ENCODE results near the gene TICAM2. TPM values are rescaled to one million over a fixed set of nuclear protein-coding genes. Genes with fewer than 3 reads are reported as not detected.

Gene TICAM2
- total and polyA plus RNA-seq, 10 of the 15 experiments (the other 5 are each of a cell fraction or from before 2014, with no cell fraction given), result 0.14 to 7.0 (median 2.9) TPM

DNA sequence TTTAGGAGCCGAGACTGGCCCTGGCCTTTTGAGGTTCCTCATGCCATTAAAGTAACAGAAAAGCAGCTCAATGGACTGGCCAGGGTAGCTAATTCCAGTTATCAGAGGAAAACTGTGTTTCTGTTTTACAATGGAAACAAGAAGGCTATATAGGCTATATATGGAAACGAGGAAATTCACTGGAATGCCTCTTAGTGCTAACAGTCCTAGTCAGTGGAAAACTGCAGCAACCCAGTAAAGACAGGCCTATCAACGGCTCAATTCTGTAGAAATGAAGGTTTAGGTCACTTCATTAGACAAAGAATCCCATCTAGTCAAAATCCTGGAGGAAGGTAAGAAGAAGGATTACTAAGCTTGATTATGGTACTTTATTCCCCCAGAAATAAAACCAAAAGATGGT, 3.2 kb upstream of the TICAM2 start:
- CTCF ChIA-PET, result interaction anchor here (6.2 kb wide), 1 partner anchor 11 kb away, joined by 38 read pairs; no protein-coding TSS in a partner anchor
- intact Hi-C loops (cut with micrococcal nuclease; ENCODE audit: unreplicated experiment) (no loop called here), in situ Hi-C loops (cut with MboI) (no loop called here)
- peaks cover 7% of the 10 kb centered on the region for H3K4me1 ChIP-seq (ENCODE audit: control insufficient read depth, insufficient read depth, low read length)
- no TSS peak for BruUV-seq (replicated peaks)
- H3K27me3 ChIP-seq (replicated peaks in 1 of 2; ENCODE audit: control insufficient read depth in 2 of 2, insufficient read depth in 2 of 2, low read length in 1 of 2), result no peaks in the 10 kb centered on the region
- no peak for FAIRE-seq
- peaks cover 14% of the 10 kb centered on the region for H3K79me2 ChIP-seq (ENCODE audit: control insufficient read depth, insufficient read depth, low read length)
- ATAC-seq, result no peak
- POLR2A ChIA-PET, result interaction anchor here (0.8 to 2.4 kb wide), 3 partner anchors 11 to 55 kb away, joined by 3 to 7 read pairs (median 3); no protein-coding TSS in a partner anchor
- RAD21 ChIA-PET (ENCODE audit: unreplicated experiment), result interaction anchor here (2.3 kb wide), 1 partner anchor 18 kb away, joined by 9 read pairs; no protein-coding TSS in a partner anchor
- peaks cover 0 to under 1% of the 10 kb centered on the region in 2 experiments; a peak in 1 of 4 replicates for H3K36me3 ChIP-seq (ENCODE audit: control insufficient read depth in 2 of 2, insufficient read depth in 2 of 2, low read length in 1 of 2)
- SMC1A ChIA-PET (ENCODE audit: uncharacterized antibody, unreplicated experiment), result interaction anchor here (0.7 to 2.1 kb wide), 3 partner anchors 10 to 19 kb away, joined by 3 to 7 read pairs (median 7); no protein-coding TSS in a partner anchor
- 97% methylated on average over 3 of the region's 3 CpGs for WGBS (ENCODE audit: insufficient coverage, insufficient replicate concordance, low lambda C conversion rate, missing lambda C conversion rate)
- no peak overlapping the region for H3K9ac ChIP-seq (ENCODE audit: control insufficient read depth, insufficient read depth, low read length)
- DNase-seq (ENCODE audit: low read depth, low spot score), result no peak
- H3K4me2 ChIP-seq (ENCODE audit: control insufficient read depth, insufficient read depth), result no peak overlapping the region
- H3K27ac ChIP-seq (ENCODE audit: control insufficient read depth, insufficient read depth), result no peak overlapping the region
- no peak overlapping the region for H3K4me3 ChIP-seq
- TF ChIP-seq, protein P1, sequence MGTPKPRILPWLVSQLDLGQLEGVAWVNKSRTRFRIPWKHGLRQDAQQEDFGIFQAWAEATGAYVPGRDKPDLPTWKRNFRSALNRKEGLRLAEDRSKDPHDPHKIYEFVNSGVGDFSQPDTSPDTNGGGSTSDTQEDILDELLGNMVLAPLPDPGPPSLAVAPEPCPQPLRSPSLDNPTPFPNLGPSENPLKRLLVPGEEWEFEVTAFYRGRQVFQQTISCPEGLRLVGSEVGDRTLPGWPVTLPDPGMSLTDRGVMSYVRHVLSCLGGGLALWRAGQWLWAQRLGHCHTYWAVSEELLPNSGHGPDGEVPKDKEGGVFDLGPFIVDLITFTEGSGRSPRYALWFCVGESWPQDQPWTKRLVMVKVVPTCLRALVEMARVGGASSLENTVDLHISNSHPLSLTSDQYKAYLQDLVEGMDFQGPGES (IDR thresholded peaks at IDR 0.05), result no peak
- TF ChIP-seq, protein P2, sequence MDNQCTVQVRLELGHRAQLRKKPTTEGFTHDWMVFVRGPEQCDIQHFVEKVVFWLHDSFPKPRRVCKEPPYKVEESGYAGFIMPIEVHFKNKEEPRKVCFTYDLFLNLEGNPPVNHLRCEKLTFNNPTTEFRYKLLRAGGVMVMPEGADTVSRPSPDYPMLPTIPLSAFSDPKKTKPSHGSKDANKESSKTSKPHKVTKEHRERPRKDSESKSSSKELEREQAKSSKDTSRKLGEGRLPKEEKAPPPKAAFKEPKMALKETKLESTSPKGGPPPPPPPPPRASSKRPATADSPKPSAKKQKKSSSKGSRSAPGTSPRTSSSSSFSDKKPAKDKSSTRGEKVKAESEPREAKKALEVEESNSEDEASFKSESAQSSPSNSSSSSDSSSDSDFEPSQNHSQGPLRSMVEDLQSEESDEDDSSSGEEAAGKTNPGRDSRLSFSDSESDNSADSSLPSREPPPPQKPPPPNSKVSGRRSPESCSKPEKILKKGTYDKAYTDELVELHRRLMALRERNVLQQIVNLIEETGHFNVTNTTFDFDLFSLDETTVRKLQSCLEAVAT (IDR thresholded peaks at IDR 0.05), result no peak
- TF ChIP-seq, protein P3, sequence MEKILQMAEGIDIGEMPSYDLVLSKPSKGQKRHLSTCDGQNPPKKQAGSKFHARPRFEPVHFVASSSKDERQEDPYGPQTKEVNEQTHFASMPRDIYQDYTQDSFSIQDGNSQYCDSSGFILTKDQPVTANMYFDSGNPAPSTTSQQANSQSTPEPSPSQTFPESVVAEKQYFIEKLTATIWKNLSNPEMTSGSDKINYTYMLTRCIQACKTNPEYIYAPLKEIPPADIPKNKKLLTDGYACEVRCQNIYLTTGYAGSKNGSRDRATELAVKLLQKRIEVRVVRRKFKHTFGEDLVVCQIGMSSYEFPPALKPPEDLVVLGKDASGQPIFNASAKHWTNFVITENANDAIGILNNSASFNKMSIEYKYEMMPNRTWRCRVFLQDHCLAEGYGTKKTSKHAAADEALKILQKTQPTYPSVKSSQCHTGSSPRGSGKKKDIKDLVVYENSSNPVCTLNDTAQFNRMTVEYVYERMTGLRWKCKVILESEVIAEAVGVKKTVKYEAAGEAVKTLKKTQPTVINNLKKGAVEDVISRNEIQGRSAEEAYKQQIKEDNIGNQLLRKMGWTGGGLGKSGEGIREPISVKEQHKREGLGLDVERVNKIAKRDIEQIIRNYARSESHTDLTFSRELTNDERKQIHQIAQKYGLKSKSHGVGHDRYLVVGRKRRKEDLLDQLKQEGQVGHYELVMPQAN (conservative IDR thresholded peaks at IDR 0.05), result no peak
- TF ChIP-seq SMARCA5 (IDR thresholded peaks at IDR 0.05) (no peak), JUND (IDR thresholded peaks at IDR 0.05; ENCODE audit: low read depth, low read length) (no peak), POLR2AphosphoS5 (IDR thresholded peaks at IDR 0.05; ENCODE audit: low read length) (no peak)
- H3K9me3 ChIP-seq (replicated peaks; ENCODE audit: control insufficient read depth, insufficient read depth, low read length), result no peaks in the 10 kb centered on the region
- no peak overlapping the region for H2AFZ ChIP-seq (ENCODE audit: control insufficient read depth, low read depth, low read length)
- no peaks in the 10 kb centered on the region for H4K20me1 ChIP-seq (ENCODE audit: control insufficient read depth, insufficient read depth)

All from GM12878 (cell line).